CD8-positive, alpha-beta memory T cell (primary cell): ENCODE data around the gene DPP6. TPM values are rescaled to one million over a fixed set of nuclear protein-coding genes. Genes with fewer than 3 reads are reported as not detected.

ENCODE experiments used
- CTCF ChIA-PET: fragments of 350-600 bp; sonication (Branson Sonifier 250); formaldehyde crosslinking; loops from one replicate; lab custom pipeline; 2021; ENCODE audit warnings: antibody characterized with exemption; lab: Charles Lee
- POLR2A ChIA-PET: fragments of 350-600 bp; sonication (Branson Sonifier 250); formaldehyde crosslinking; loops from one replicate; lab custom pipeline; 2021; ENCODE audit warnings: antibody characterized with exemption; lab: Charles Lee
- DNase-seq, 5 donors: peaks; one replicate each; pipeline versions ENCODE4 v3.0.0 to v3.0.0-alpha.2; 2020 to 2022; ENCODE audit warnings: mixed read lengths in 1 of 5
- H3K27ac ChIP-seq: one replicate; pipeline ENCODE4 v1.7.0; 2013; ENCODE audit warnings: low read depth, mild to moderate bottlenecking, low read length, moderate library complexity
- H3K27me3 ChIP-seq: 2 replicates; pipeline ENCODE4 v1.7.0; 2013; ENCODE audit warnings: low read length, mild to moderate bottlenecking; ENCODE audit not compliant: insufficient read depth, poor library complexity, severe bottlenecking
- H3K36me3 ChIP-seq: 2 replicates; pipeline ENCODE4 v1.7.0; 2013; ENCODE audit warnings: mild to moderate bottlenecking, low read length, moderate library complexity; ENCODE audit not compliant: insufficient read depth
- H3K4me1 ChIP-seq: 2 replicates; pipeline ENCODE4 v1.7.0; 2013; ENCODE audit warnings: mild to moderate bottlenecking, low read length, moderate library complexity; ENCODE audit not compliant: insufficient read depth
- H3K4me3 ChIP-seq: 2 replicates; pipeline ENCODE4 v1.7.0; 2013; ENCODE audit warnings: mild to moderate bottlenecking, low read length
- H3K9me3 ChIP-seq: 2 replicates; pipeline ENCODE4 v1.7.0; 2013; ENCODE audit warnings: mild to moderate bottlenecking, low read length
- H3K27ac Mint-ChIP-seq, 8 donors: one replicate each; pipeline ENCODE4 v1.8.0; 2020 to 2021; ENCODE audit warnings: mixed read lengths in 8 of 8, mild to moderate bottlenecking in 6 of 8, inconsistent platforms in 3 of 8, moderate library complexity in 3 of 8
- H3K27me3 Mint-ChIP-seq, 2 donors: one replicate each; pipeline ENCODE4 v1.8.0; 2020 to 2021; ENCODE audit warnings: mixed read lengths in 2 of 2, mild to moderate bottlenecking in 1 of 2, moderate library complexity in 1 of 2
- H3K36me3 Mint-ChIP-seq, 3 donors: one replicate each; pipeline ENCODE4 v1.8.0; 2020 to 2021; ENCODE audit warnings: mixed read lengths in 3 of 3, inconsistent platforms in 1 of 3, mild to moderate bottlenecking in 1 of 3
- H3K4me1 Mint-ChIP-seq, 3 donors: one replicate each; pipeline ENCODE4 v1.8.0; 2020 to 2021; ENCODE audit warnings: mixed read lengths in 3 of 3, inconsistent platforms in 1 of 3, mild to moderate bottlenecking in 1 of 3
- H3K4me3 Mint-ChIP-seq, 7 donors: one replicate each; pipeline ENCODE4 v1.8.0; 2020 to 2021; ENCODE audit warnings: mixed read lengths in 7 of 7, mild to moderate bottlenecking in 6 of 7, moderate library complexity in 4 of 7, inconsistent platforms in 2 of 7
- H3K9me3 Mint-ChIP-seq, 5 donors: one replicate each; pipeline ENCODE4 v1.8.0; 2020 to 2022; ENCODE audit warnings: mixed read lengths in 5 of 5, mild to moderate bottlenecking in 3 of 5, moderate library complexity in 2 of 5, inconsistent platforms in 1 of 5
- polyA plus RNA-seq: library from polyadenylated mRNA; unstranded; fragments of 300-500 nt; fragmentation: Illumina TruSeq; gene quantifications from one replicate; pipeline ENCODE4 v1.2.3, GENCODE V29; 2021
- total RNA-seq, 2 experiments: library from RNA; stranded (reverse); gene quantifications; one replicate each; pipeline ENCODE4 v1.2.3, GENCODE V29; 2021

Gene DPP6
- total and polyA plus RNA-seq, 3 experiments from 2014 or later, result not detected

DNA sequence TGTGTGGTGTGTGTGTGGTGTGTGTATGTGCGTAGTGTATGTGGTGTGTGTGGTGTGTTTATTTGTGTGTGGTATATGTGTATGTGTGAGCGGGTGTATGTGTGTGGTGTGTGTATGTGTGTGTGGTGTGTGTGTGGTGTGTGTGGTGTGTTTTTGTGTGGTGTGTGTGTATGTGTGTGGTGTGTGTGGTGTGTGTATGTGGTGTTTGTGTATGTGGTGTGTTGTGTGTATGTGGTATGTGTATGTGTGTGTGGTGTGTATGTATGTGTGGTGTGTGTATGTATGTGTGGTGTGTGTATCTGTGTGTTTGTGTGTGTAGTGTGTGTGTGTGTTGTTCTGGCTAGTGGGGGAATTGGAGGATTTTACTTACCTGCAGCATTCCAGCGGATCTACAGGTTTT lies 523.3 kb downstream of the DPP6 start:
- no peaks in the 10 kb centered on the region for H3K36me3 Mint-ChIP-seq
- no peak for DNase-seq
- no peak overlapping the region for H3K27ac Mint-ChIP-seq
- no peaks in the 10 kb centered on the region for H3K27me3 ChIP-seq
- POLR2A ChIA-PET, result no interaction called here
- no peaks in the 10 kb centered on the region for H3K36me3 ChIP-seq
- CTCF ChIA-PET, result no interaction called here
- H3K9me3 Mint-ChIP-seq, result peaks cover 0 to 4% (median 2%) of the 10 kb centered on the region in 5 donors
- no peak overlapping the region for H3K27ac ChIP-seq
- H3K4me3 ChIP-seq, result no peak overlapping the region
- no peak overlapping the region for H3K4me3 Mint-ChIP-seq
- H3K4me1 Mint-ChIP-seq, result no peaks in the 10 kb centered on the region
- H3K9me3 ChIP-seq, result no peaks in the 10 kb centered on the region
- H3K4me1 ChIP-seq, result no peaks in the 10 kb centered on the region
- no peaks in the 10 kb centered on the region for H3K27me3 Mint-ChIP-seq

DNA sequence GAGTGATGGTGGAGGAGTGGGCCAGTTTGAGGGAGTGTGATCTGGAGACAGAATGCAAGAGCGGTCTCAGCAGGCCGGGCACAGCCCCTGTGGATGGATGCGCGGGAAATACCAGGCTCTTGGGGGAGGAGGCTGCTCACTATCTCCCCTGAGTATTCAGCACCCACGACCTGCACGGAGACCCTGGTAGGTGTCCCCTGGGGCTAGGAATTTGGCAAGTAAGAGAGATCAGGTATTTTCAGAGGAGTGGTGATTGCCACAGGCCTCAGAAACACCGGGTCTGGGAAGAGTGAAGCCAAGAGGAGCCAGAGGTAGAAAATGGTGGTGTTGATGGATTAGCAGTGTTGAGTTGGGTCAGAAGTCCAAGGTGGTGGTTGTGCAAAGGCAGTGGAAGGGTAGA lies 524.4 kb downstream of the DPP6 start:
- peak overlapping the region in 1 of 8 donors; percentile 38 for H3K27ac Mint-ChIP-seq
- H3K27me3 ChIP-seq, result no peaks in the 10 kb centered on the region
- H3K27ac ChIP-seq, result no peak overlapping the region
- H3K4me3 ChIP-seq, result no peak overlapping the region
- H3K27me3 Mint-ChIP-seq, result no peaks in the 10 kb centered on the region
- H3K4me1 ChIP-seq, result no peaks in the 10 kb centered on the region
- no peaks in the 10 kb centered on the region for H3K36me3 ChIP-seq
- H3K9me3 ChIP-seq, result no peaks in the 10 kb centered on the region
- peaks cover 0 to 5% (median 3%) of the 10 kb centered on the region in 5 donors for H3K9me3 Mint-ChIP-seq
- ChIA-PET POLR2A (no interaction called here), CTCF (no interaction called here)
- no peaks in the 10 kb centered on the region for H3K36me3 Mint-ChIP-seq
- no peak for DNase-seq
- H3K4me1 Mint-ChIP-seq, result no peaks in the 10 kb centered on the region
- H3K4me3 Mint-ChIP-seq, result no peak overlapping the region

DNA sequence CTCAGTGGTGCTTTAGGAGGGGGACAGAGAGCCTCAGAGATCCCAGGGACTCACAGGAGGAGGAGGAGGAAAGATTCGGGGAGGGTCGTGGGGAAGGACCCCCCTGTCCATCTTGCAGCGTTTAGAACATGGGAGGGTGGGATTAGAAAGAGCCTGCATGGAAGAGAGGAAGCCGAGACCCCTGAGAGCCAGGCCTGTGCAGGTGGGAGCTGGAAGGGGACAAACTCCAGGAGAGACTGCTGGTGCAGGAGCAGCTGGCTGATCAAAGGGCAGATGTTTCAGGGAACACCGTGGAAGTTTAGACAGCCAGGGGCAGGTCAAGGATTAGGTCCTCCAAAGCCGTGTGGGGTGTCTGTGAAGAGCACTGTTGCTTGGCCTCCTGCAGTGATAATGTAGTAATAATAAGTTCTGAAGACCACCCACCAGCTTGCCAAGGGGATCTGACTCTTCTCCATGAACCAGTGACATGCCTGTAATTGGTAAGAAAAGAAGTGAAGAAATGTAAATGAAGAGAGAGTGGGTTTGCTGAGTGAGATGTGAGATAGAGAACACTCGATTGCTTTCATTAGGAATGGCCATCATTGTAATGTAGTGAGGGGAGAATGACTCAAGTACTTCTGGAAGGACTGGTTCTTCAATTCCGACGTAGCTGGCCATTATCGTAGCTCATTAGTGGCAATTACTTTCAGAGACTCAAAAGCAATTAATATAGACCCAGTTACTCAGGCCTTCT lies 525.1 kb downstream of the DPP6 start:
- Histone ChIP-seq H3K27me3 (no peaks in the 10 kb centered on the region), H3K4me1 (no peaks in the 10 kb centered on the region), H3K27ac (no peak overlapping the region), H3K36me3 (no peaks in the 10 kb centered on the region), H3K9me3 (no peaks in the 10 kb centered on the region), H3K4me3 (no peak overlapping the region)
- POLR2A ChIA-PET, result no interaction called here
- peaks cover 0 to 5% (median 3%) of the 10 kb centered on the region in 5 donors for H3K9me3 Mint-ChIP-seq
- H3K27me3 Mint-ChIP-seq, result no peaks in the 10 kb centered on the region
- CTCF ChIA-PET, result no interaction called here
- no peaks in the 10 kb centered on the region for H3K4me1 Mint-ChIP-seq
- no peak for DNase-seq
- no peaks in the 10 kb centered on the region for H3K36me3 Mint-ChIP-seq
- peak overlapping the region in 1 of 8 donors; percentile 38 for H3K27ac Mint-ChIP-seq
- no peak overlapping the region for H3K4me3 Mint-ChIP-seq

DNA sequence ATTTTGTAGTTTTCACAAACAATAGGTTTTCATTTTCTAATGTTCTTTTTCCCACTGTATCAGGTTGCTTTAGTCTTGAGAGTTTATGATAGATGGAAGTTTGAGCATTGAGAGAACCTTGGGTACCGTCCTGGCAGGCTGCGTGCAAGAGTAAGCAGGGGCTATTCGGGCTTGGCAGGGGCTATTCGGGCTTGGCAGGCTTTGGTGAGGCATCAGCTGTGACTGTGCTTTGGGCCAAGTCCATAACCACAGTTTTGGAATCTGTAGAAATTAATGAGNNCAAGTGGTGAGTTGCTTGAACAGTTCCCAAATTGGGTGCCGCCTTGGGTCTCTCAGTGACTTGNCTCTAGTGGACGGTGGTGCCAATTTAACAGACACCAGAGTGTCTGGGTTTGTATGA lies 526.1 kb downstream of the DPP6 start:
- Histone ChIP-seq H3K4me3 (no peak overlapping the region), H3K27ac (no peak overlapping the region), H3K27me3 (no peaks in the 10 kb centered on the region), H3K9me3 (no peaks in the 10 kb centered on the region), H3K36me3 (no peaks in the 10 kb centered on the region), H3K4me1 (no peaks in the 10 kb centered on the region)
- Mint-ChIP-seq H3K4me1 (no peaks in the 10 kb centered on the region), H3K36me3 (no peaks in the 10 kb centered on the region), H3K4me3 (no peak overlapping the region), H3K27ac (no peak overlapping the region), H3K27me3 (no peaks in the 10 kb centered on the region), H3K9me3 (peaks cover 0 to 5% (median 3%) of the 10 kb centered on the region in 5 donors)
- ChIA-PET CTCF (no interaction called here), POLR2A (no interaction called here)
- DNase-seq, result no peak

DNA sequence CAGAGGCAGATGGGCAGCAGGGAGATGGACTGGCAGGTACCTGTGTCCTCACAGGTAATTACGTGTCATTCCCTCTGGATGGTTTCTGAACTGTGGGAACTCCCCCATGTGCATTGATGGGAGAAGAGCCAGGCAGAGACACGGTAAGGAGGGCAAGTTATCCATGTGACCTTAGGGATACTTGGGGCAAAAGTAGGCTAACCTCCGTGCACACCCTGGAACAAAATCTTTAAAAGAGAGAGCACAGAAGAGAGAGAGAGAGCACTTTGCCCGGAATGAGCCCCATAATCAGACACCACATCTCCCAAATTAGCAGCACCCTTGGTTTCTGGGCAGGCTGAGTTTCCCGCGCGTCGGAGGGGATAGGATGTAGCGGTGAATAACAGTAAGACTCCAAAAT lies 527.5 kb downstream of the DPP6 start:
- no peaks in the 10 kb centered on the region for H3K36me3 Mint-ChIP-seq
- no peak for DNase-seq

DNA sequence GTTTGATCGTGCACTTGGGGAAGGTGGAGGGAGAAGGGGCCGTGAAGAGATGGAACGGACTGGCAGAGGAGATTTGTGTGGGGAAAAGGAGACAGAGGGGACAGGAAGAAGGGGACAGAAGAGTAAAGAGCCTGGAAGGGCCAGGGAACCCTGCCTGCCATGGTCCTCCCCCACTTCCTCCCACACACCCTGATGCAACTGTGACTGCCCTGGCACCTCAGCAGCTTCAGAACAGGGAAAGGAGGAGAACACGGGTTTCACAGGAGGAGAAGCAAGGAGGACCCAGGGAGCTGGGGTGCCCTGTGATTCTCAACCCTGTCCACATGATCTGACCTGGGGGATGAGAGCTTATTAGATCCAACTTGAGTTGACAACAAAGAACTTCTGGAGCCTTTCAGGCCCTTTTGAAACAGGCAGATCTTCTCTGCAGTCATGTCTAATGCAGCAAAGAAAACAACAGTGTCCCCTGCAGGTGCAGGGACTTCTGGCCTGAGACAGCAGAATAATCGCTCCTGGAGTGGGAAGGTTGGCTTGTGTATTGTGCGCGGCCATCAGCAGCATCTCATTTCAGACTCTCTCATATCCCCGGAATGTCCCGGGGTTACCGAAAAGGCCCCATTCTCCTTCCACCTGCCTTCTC lies 529.2 kb downstream of the DPP6 start:
- DNase-seq, result no peak
- no peaks in the 10 kb centered on the region for H3K4me1 Mint-ChIP-seq
- CTCF ChIA-PET, result no interaction called here
- Histone ChIP-seq H3K4me3 (no peak overlapping the region), H3K27me3 (no peaks in the 10 kb centered on the region), H3K36me3 (no peaks in the 10 kb centered on the region), H3K4me1 (no peaks in the 10 kb centered on the region), H3K27ac (no peak overlapping the region), H3K9me3 (no peaks in the 10 kb centered on the region)
- H3K4me3 Mint-ChIP-seq, result no peak overlapping the region
- no peaks in the 10 kb centered on the region for H3K36me3 Mint-ChIP-seq
- H3K27ac Mint-ChIP-seq, result no peak overlapping the region
- POLR2A ChIA-PET, result no interaction called here
- H3K27me3 Mint-ChIP-seq, result peaks cover 0 to 2% of the 10 kb centered on the region in 2 donors
- peaks cover 0 to 8% (median 3%) of the 10 kb centered on the region in 5 donors for H3K9me3 Mint-ChIP-seq

More for the DNA sequence above, 527.5 kb downstream of the DPP6 start:
- H3K27ac Mint-ChIP-seq, result no peak overlapping the region
- H3K9me3 Mint-ChIP-seq, result peaks cover 0 to 8% (median 3%) of the 10 kb centered on the region in 5 donors
- no peaks in the 10 kb centered on the region for H3K36me3 ChIP-seq
- H3K27ac ChIP-seq, result no peak overlapping the region
- H3K9me3 ChIP-seq, result no peaks in the 10 kb centered on the region
- no peaks in the 10 kb centered on the region for H3K4me1 ChIP-seq
- H3K4me3 Mint-ChIP-seq, result no peak overlapping the region
- no peak overlapping the region for H3K4me3 ChIP-seq
- H3K27me3 Mint-ChIP-seq, result peaks cover 0 to 2% of the 10 kb centered on the region in 2 donors
- no peaks in the 10 kb centered on the region for H3K27me3 ChIP-seq
- H3K4me1 Mint-ChIP-seq, result no peaks in the 10 kb centered on the region
- ChIA-PET CTCF (no interaction called here), POLR2A (no interaction called here)

DNA sequence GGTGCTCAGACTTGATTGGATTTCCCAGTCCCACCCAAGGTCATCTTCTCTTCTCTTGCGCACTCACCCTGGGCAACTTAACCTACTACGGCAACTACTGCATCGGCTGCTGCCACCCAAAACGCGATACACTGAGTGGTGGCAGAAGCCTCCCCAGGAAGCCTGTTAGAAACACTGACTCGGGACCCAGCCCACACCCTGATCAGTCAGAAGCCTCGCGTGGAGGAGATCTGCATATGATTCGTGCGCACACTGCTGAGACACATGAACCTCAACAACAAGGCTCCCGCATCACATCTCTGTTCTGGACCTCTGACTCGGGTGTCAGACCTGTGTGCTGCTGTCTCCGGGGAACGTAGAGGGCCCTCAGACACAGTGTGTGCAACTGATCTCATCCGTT lies 531.3 kb downstream of the DPP6 start:
- no peaks in the 10 kb centered on the region for H3K9me3 ChIP-seq
- no peak overlapping the region for H3K27ac ChIP-seq
- ChIA-PET CTCF (no interaction called here), POLR2A (no interaction called here)
- Mint-ChIP-seq H3K9me3 (peaks cover 0 to 12% (median 3%) of the 10 kb centered on the region in 5 donors), H3K4me1 (no peaks in the 10 kb centered on the region), H3K4me3 (no peak overlapping the region), H3K36me3 (no peaks in the 10 kb centered on the region), H3K27me3 (peaks cover 0 to 4% of the 10 kb centered on the region in 2 donors), H3K27ac (no peak overlapping the region)
- no peaks in the 10 kb centered on the region for H3K27me3 ChIP-seq
- no peaks in the 10 kb centered on the region for H3K4me1 ChIP-seq
- no peak for DNase-seq
- no peaks in the 10 kb centered on the region for H3K36me3 ChIP-seq
- no peak overlapping the region for H3K4me3 ChIP-seq

DNA sequence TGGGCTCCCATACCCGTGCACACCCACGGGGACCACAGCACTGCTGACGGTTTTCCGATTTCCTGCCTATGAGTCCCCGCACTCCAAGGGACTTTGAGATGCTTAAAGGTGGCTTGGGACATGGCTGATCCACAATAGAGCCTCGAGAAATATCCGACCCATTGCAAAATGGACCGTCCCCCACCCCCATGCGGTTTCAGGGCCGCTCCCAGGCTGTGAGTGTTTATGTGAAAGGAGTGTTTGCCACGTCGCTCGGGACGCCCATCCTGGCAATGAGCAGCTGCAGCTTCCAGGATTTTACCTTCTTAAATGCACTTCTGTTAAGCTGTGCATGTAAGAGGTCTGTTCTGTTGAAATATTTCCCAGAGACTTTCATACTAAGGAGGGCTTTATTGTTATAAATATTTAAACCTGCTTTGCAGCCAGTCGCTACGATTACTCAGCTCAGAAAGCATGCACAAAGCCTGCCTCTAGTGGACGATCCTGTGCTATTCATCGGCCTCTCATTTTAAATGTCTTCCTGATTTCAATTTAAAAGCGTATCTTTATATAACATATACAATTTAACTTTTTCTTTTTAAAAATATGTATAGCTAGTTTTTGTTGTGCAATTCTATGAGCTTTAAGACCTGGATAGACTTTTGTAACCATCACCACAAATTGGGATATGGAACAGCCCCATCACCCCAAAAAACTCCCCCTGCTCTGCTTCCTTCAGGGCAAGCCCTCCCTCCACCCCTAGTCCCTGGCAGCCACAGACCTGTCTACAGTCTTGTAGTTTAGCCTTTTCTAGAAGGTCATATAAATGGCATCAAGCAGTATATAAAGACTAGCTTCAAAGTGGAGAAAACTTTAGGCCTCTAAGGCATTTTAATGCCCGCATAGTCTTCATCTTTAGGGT lies 532.4 kb downstream of the DPP6 start:
- Histone ChIP-seq H3K9me3 (no peaks in the 10 kb centered on the region), H3K4me3 (no peak overlapping the region), H3K4me1 (no peaks in the 10 kb centered on the region), H3K36me3 (no peaks in the 10 kb centered on the region), H3K27ac (no peak overlapping the region), H3K27me3 (no peaks in the 10 kb centered on the region)
- Mint-ChIP-seq H3K36me3 (no peaks in the 10 kb centered on the region), H3K4me1 (no peaks in the 10 kb centered on the region), H3K27ac (no peak overlapping the region), H3K4me3 (no peak overlapping the region), H3K9me3 (peaks cover 0 to 12% (median 3%) of the 10 kb centered on the region in 5 donors), H3K27me3 (peaks cover 0 to 4% of the 10 kb centered on the region in 2 donors)
- POLR2A ChIA-PET, result no interaction called here
- no peak for DNase-seq
- CTCF ChIA-PET, result no interaction called here
